GM18861 (cell line): Measurements from ENCODE around the gene ZFYVE21.
A peak's percentile ranks its signal among the peaks of the same experiment; 100 is the strongest.

Experiments
- ATAC-seq: cut with Tn5 transposase; IDR thresholded peaks from one replicate; pipeline ENCODE4 v1.9.1; 2021; ENCODE audit not compliant: unreplicated experiment

Gene ZFYVE21

GRCh38 chr14:103691655-103692054 lies 24.0 kb upstream of the ZFYVE21 start:
- peak; percentile 55 for ATAC-seq

- ATAC-seq: peak; percentile 18
These were observed 23.5 kb upstream of the ZFYVE21 start for GRCh38 chr14:103692159-103692558.

DNA sequence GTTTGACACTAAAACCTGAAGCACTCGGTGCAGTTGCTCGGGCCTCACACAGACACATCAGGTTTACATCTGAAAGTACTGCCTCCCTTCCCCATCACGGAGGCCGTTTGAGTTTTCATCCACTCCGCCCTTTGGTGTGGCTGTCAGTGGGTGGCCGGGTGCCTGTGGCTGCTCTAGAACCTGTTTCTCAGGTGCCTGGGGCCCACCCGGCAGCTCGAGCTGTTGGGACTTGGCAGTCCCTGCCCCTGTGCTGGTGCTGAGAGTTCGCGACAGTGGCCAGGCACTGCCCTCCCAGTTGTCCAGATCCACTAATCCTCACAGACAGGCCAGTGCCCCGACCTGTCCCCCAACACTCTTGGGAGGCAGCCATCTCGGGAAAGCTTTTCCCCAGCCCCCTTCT lies 22.7 kb upstream of the ZFYVE21 start:
- ATAC-seq: no peak

DNA sequence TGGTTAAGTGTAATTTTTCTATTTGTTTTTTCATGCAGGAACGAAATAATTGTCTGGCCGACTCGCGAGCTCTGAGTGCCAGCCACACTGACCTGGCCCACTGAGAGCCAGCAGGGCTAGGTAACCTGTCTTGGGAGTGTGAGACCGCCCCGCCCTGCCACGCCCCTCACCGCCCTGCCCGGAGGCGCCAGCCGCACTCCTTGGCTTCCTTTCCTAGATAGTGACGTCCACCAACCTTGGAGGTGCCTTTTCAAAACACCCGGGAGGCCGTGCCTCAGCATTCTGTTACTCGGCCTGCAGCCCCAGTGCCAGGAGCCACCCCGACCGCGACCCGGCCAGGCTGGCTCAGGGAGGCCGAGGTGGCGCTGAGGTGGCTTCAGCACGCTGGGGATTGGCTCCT lies 22.1 kb upstream of the ZFYVE21 start:
- no peak for ATAC-seq

- no peak for ATAC-seq
These were observed 21.0 kb upstream of the ZFYVE21 start for GRCh38 chr14:103694572-103695026.

DNA sequence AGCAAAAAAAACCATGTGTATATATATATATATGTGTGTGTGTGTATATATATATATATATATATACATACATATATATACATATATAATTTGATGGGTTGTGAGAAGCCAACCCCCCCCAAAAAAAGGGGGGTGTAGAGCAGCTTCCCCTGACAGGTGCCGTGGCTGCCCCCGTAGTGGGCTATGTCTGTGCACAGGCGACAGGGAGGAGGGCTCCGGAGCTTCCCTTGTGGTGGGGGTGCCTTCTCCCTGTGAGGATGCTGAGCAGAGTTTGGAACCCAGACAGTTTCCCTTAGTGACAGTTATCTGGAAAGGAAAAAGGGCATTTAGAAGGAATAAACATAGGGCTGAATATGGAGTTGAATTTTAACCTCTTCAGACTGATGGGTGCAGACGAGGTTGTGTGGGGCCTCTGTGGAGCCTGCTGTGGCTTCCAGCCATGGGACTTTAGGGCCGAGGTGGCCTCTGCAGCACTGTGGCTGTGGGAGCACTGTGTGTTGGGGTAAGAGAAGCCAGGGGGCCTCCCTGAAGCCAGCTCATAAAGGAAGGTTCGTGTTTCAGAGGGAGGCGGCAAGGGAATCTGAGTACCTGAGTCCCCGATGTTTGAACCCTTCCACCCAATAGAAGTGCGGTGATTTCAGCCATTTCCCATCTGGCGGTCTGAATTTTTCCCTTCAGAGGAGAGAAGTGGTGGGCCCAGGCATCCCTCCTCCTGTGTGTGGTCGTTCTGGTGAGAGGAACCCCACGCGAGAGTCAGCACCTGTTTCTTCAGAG lies 20.1 kb upstream of the ZFYVE21 start:
- no peak for ATAC-seq

DNA sequence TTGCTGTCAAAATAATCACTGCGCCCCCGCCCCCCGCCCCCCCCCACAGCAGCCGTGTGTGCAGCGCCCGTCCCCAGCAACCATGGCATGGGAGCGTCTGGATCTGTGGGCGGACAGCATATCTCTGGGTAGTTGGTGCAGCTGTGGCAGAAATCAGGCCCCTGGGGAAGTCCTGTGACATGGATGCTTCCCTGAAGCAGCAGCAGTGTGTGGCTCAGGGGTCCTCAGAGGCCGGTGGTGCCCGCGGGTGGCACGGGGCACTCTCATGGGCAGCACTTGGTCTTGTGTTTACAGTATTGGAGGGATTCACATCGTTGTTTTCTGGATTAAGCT lies 19.6 kb upstream of the ZFYVE21 start:
- no peak for ATAC-seq

DNA sequence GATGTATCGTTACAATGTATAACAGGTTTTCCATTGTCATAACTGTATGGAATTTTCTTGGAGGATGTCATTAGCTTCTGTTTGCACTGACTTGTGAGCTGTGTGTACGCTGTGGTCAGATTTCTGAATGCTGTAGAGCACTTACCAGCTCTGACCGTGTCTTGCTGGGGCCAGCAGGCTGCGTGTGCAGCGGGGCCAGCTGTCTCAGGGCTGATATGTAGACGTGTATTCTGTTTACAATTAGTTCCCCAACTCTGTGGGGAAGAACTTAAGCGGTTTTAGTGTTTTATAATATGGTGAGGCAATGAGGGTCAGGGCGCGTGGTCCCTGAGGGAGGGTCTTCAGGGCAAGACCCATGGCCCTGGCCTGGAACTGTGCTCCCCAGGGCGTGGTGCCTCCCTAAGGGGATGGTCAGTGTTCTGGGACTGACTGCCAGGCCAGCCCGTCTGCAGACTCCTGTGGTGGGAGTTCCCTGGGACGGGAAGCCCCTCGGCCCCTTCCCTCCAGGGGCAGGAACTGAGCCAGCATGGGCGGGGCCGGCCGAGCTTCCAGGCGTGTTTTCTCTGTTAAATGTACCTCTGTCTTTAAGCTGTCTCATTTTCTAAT lies 19.0 kb upstream of the ZFYVE21 start:
- no peak for ATAC-seq

GRCh38 chr14:103697206-103697602 lies 18.4 kb upstream of the ZFYVE21 start:
- ATAC-seq: no peak

- ATAC-seq: no peak
These were observed 17.8 kb upstream of the ZFYVE21 start for GRCh38 chr14:103697603-103698379.

DNA sequence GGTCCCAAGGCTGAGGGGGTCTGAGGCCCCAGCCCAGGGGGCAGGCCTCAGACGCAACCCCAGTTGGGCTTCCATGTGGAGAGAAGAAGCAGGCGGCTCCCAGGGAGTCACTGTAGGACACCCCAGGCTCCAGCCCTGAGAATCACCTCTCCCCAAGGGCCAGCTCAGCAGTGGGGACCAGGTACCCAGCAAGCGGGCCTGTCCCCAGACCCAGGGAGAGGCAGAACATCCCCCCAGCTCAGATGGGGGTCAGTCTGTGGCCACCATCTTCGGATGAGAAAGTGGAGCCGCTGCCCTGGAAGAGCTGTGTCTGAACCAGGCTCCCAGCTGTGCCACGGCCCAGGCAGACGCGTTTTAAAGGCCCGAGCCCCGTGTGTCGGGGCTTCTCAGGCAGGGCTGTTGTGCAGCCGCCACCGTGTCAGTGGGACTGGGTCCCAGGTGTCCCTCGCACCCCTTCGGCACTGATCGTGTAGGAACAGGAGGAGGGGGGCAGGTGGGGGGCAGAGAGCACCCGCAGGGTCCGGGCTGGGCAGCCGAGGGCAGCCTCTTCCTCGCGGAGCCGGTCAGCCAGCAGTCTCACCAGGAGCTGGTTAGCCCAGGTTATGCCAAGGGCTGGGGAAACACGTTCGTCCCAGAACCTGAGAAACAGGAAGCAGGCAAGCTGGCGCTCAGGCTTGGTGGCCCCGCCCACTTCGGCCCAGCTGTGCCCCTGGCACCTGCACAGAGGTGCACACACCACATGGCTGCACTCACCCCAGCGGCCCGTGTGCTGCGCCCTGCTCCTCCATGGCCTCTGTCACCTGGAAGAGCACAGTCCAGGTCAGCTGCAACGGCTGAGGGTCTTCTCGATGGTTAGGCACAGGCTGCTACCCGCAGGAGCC lies 17.0 kb upstream of the ZFYVE21 start:
- no peak for ATAC-seq

GRCh38 chr14:103699261-103699661 lies 16.3 kb upstream of the ZFYVE21 start:
- ATAC-seq: no peak

- ATAC-seq: no peak
These were observed 15.5 kb upstream of the ZFYVE21 start for GRCh38 chr14:103699901-103700752.

- ATAC-seq: no peak
These were observed 14.7 kb upstream of the ZFYVE21 start for GRCh38 chr14:103700753-103701490.

- no peak for ATAC-seq
These were observed 13.5 kb upstream of the ZFYVE21 start for GRCh38 chr14:103702095-103702494.

DNA sequence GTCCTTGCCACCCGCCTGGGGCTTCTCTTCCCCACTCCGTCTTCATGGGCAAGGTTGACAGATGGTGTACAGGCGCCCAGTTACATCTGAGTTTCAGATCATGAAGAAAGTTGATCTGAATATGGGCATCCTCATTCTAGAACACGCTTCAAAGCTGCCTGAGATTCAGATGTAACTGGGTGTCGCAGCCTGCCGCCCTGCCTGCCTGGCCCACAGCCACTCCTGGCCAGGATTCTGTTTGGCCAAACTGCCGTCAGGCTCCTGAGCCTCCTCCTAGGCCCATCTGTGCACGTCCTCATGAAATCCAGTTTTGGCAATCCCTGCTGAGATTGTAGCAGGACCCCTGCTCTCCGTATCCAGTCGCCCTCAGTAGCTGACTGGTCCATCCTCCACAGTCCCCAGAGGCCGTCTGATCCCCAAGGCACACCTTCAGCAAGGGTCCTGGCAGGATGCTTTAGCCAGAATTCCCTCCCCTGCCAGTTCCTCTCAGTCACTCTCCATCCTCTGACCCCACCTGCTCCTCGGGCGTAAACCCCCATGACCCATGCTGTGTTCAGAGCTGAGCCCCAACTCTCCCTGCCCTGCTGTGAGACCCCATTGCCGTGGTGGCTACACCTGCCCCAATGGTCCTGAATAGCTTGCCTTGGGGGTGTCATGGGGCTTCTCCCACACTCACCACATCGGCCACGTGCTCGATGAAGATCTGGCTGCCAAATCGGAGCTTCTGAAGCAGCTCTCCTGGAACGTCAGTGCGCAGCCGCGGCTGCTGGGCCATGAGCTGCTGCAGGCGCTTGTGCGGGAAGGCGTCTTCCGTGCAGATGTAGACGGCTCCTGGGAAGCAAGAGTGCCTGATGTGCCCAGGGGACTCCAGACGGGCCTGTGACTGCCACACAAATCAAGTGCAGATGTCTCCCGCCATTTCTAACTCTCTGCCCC lies 12.8 kb upstream of the ZFYVE21 start:
- ATAC-seq: no peak

DNA sequence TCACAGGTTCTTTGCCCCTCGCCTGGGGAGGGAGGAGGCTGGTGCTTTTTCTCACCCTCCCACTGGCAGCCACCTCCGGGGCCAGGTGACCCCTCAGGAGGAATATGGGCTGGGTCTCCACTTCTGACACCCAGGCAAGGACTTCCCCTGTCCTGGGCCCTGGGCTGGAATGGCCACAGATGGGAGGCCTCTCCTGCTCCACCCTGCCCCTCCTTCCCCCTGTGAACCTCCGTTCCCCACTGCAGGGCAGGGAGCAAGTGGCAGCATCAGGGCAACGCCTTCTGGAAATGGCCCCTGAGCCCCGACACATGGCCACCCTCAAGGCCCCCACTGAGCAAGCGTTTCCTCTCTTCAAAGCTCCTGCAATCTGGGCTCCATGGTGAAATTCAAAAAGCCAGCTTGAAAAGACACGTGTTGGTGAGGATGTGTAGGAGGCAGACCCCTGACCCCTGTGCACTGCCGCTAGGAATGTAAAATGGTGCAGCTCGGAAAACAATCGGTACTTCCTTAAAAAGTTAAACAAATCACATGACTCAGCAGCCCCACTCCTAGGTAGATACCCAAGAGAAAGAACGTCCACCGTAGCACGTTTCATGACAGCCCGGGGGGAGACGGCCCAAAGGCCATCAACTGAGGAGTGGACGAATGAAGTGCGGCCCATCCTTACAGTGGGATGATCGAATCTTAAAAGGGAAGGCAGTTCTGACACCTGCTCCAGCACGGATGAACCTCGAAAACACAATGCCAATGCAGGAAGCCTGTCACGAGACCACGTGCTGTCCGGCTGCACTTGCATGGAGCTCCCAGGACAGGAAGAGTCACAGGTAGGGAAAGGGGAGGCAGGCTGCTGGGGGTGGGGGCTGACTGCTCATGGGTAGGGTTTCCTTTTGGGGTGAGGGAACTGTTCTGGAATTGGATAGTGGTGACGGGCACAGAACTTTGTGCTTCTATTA lies 11.9 kb upstream of the ZFYVE21 start:
- no peak for ATAC-seq
